Measurements from ENCODE around the gene MRM2. TPM values are rescaled to one million over a fixed set of nuclear protein-coding genes. Genes with fewer than 3 reads are reported as not detected.

The MRM2 gene
- total and polyA plus RNA-seq, 10 donors, result 19.0 to 35.8 (median 23.7) TPM

- no peak for DNase-seq
- no peaks in the 10 kb centered on the region for H3K27me3 ChIP-seq (replicated peaks in 1 of 7)
- H3K27ac ChIP-seq, result no peak overlapping the region
- peaks cover 3 to 100% (median 88%) of the 10 kb centered on the region in 6 donors for H3K36me3 ChIP-seq
- TF ChIP-seq POLR2A (IDR thresholded peaks at IDR 0.05), result no peak
- TF ChIP-seq, protein P1, sequence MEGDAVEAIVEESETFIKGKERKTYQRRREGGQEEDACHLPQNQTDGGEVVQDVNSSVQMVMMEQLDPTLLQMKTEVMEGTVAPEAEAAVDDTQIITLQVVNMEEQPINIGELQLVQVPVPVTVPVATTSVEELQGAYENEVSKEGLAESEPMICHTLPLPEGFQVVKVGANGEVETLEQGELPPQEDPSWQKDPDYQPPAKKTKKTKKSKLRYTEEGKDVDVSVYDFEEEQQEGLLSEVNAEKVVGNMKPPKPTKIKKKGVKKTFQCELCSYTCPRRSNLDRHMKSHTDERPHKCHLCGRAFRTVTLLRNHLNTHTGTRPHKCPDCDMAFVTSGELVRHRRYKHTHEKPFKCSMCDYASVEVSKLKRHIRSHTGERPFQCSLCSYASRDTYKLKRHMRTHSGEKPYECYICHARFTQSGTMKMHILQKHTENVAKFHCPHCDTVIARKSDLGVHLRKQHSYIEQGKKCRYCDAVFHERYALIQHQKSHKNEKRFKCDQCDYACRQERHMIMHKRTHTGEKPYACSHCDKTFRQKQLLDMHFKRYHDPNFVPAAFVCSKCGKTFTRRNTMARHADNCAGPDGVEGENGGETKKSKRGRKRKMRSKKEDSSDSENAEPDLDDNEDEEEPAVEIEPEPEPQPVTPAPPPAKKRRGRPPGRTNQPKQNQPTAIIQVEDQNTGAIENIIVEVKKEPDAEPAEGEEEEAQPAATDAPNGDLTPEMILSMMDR (IDR thresholded peaks at IDR 0.05 in 8 of 11, conservative IDR thresholded peaks at IDR 0.05 in 3 of 11), result no peak
- no peak for TF ChIP-seq POLR2AphosphoS5 (IDR thresholded peaks at IDR 0.05)
- intact Hi-C loops (cut with DNase I; ENCODE audit: low total_unique reads), result no loop called here
- WGBS, 5 donors, result 90 to 95% (median 94%) methylated on average over 9 of the region's 9 CpGs
- no peaks in the 10 kb centered on the region for H3K9me3 ChIP-seq
- H3K4me1 ChIP-seq, result no peaks in the 10 kb centered on the region
- H3K4me3 ChIP-seq, result no peak overlapping the region
Measured at GRCh38 chr7:2218444-2218785, 23.6 kb downstream of the MRM2 start.

- intact Hi-C loops (cut with DNase I; ENCODE audit: low total_unique reads), result no loop called here
- TF ChIP-seq, protein P1 (IDR thresholded peaks at IDR 0.05 in 8 of 11, conservative IDR thresholded peaks at IDR 0.05 in 3 of 11), result no peak
- no peak for TF ChIP-seq POLR2A (IDR thresholded peaks at IDR 0.05)
- TF ChIP-seq POLR2AphosphoS5 (IDR thresholded peaks at IDR 0.05), result no peak
- 89 to 94% (median 92%) methylated on average over 17 to 19 of the region's 19 CpGs for WGBS, 5 donors
- Histone ChIP-seq H3K27me3 (replicated peaks in 1 of 7) (no peaks in the 10 kb centered on the region), H3K36me3 (peaks cover 3 to 100% (median 88%) of the 10 kb centered on the region in 6 donors), H3K4me1 (no peaks in the 10 kb centered on the region), H3K27ac (no peak overlapping the region), H3K9me3 (no peaks in the 10 kb centered on the region), H3K4me3 (no peak overlapping the region)
- no peak for DNase-seq
Measured at GRCh38 chr7:2217716-2218443, 24.1 kb downstream of the MRM2 start.

DNA sequence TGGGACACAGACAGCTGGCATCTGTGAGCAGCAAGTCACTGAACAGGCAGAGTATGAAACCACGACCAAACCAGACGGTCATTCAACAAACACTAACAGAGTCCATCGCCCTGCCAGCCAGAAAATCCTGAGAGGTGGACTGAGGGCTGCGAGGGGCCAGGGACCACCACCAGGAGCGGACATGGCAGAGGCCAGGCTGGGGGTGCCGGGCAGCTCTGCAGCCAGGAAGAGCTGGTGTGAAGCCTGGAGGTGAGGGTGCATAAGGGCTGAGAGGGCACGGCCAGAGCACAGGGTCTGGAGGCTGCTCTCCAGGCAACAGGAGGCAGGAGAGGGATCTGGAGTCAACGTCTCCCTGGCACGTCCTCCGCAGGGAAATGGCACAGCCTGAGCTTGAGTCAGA lies 24.8 kb downstream of the MRM2 start:
- TF ChIP-seq, protein P1 (IDR thresholded peaks at IDR 0.05 in 8 of 11, conservative IDR thresholded peaks at IDR 0.05 in 3 of 11), result no peak
- TF ChIP-seq POLR2AphosphoS5 (IDR thresholded peaks at IDR 0.05) (no peak), POLR2A (IDR thresholded peaks at IDR 0.05) (no peak)
- Histone ChIP-seq H3K27me3 (replicated peaks in 1 of 7) (no peaks in the 10 kb centered on the region), H3K4me3 (no peak overlapping the region), H3K27ac (no peak overlapping the region), H3K36me3 (peaks cover 3 to 100% (median 88%) of the 10 kb centered on the region in 6 donors), H3K9me3 (no peaks in the 10 kb centered on the region), H3K4me1 (no peaks in the 10 kb centered on the region)
- WGBS, 5 donors, result 82 to 93% (median 91%) methylated on average over 7 to 10 of the region's 10 CpGs
- intact Hi-C loops (cut with DNase I; ENCODE audit: low total_unique reads), result no loop called here
- no peak for DNase-seq

- 89 to 96% (median 91%) methylated on average over 17 of the region's 17 CpGs for WGBS, 5 donors
- Histone ChIP-seq H3K9me3 (no peaks in the 10 kb centered on the region), H3K4me1 (no peaks in the 10 kb centered on the region), H3K27me3 (replicated peaks in 1 of 7) (no peaks in the 10 kb centered on the region), H3K36me3 (peaks cover 0 to 100% (median 88%) of the 10 kb centered on the region in 6 donors), H3K4me3 (no peak overlapping the region), H3K27ac (no peak overlapping the region)
- DNase-seq, result no peak
- TF ChIP-seq POLR2AphosphoS5 (IDR thresholded peaks at IDR 0.05), result no peak
- TF ChIP-seq, protein P1 (IDR thresholded peaks at IDR 0.05 in 8 of 11, conservative IDR thresholded peaks at IDR 0.05 in 3 of 11), result no peak
- TF ChIP-seq POLR2A (IDR thresholded peaks at IDR 0.05), result no peak
- intact Hi-C loops (cut with DNase I; ENCODE audit: low total_unique reads), result no loop called here
Measured at GRCh38 chr7:2215851-2216250, 26.2 kb downstream of the MRM2 start.

Measured in spleen (tissue), 11 donors.